Activated naive CD4-positive, alpha-beta T cell treated with anti-CD3 and anti-CD28 coated beads, Interleukin-2, amount 50 U/mL, for 24 hours (primary cell): Measurements from ENCODE around the gene RBM8A.
A peak's percentile ranks its signal among the peaks of the same experiment; 100 is the strongest.

Source experiments
- H3K27ac Mint-ChIP-seq: one replicate; pipeline ENCODE4 v1.8.0; 2021; ENCODE audit warnings: mild to moderate bottlenecking, mixed read lengths
- H3K27me3 Mint-ChIP-seq: one replicate; pipeline ENCODE4 v1.8.0; 2021; ENCODE audit warnings: mixed read lengths
- H3K36me3 Mint-ChIP-seq: one replicate; pipeline ENCODE4 v1.8.0; 2021; ENCODE audit warnings: mixed read lengths
- H3K4me1 Mint-ChIP-seq: one replicate; pipeline ENCODE4 v1.8.0; 2021; ENCODE audit warnings: mixed read lengths
- H3K4me3 Mint-ChIP-seq: one replicate; pipeline ENCODE4 v1.8.0; 2021; ENCODE audit warnings: mild to moderate bottlenecking, mixed read lengths
- H3K9me3 Mint-ChIP-seq: one replicate; pipeline ENCODE4 v1.8.0; 2021; ENCODE audit warnings: mixed read lengths

The RBM8A gene

GRCh38 chr1:145884675-145885074 is 42.6 kb downstream of the RBM8A start:
- Mint-ChIP-seq H3K4me1 (peaks cover 13% of the 10 kb centered on the region), H3K27ac (no peak overlapping the region), H3K4me3 (peak overlapping the region; percentile 80), H3K36me3 (no peaks in the 10 kb centered on the region), H3K9me3 (no peaks in the 10 kb centered on the region), H3K27me3 (peaks cover 13% of the 10 kb centered on the region)

GRCh38 chr1:145879775-145880174 is 47.5 kb downstream of the RBM8A start:
- peaks cover 2% of the 10 kb centered on the region for H3K4me1 Mint-ChIP-seq
- no peak overlapping the region for H3K27ac Mint-ChIP-seq

GRCh38 chr1:145878724-145879123 is 48.6 kb downstream of the RBM8A start:
- no peaks in the 10 kb centered on the region for H3K4me1 Mint-ChIP-seq
- H3K36me3 Mint-ChIP-seq = no peaks in the 10 kb centered on the region
- H3K27ac Mint-ChIP-seq = no peak overlapping the region
- peaks cover 5% of the 10 kb centered on the region for H3K27me3 Mint-ChIP-seq
- H3K4me3 Mint-ChIP-seq = no peak overlapping the region
- H3K9me3 Mint-ChIP-seq = no peaks in the 10 kb centered on the region

More at GRCh38 chr1:145879775-145880174, 47.5 kb downstream of the RBM8A start:
- H3K4me3 Mint-ChIP-seq = no peak overlapping the region
- H3K9me3 Mint-ChIP-seq = no peaks in the 10 kb centered on the region
- H3K27me3 Mint-ChIP-seq = peaks cover 8% of the 10 kb centered on the region
- H3K36me3 Mint-ChIP-seq = no peaks in the 10 kb centered on the region

DNA sequence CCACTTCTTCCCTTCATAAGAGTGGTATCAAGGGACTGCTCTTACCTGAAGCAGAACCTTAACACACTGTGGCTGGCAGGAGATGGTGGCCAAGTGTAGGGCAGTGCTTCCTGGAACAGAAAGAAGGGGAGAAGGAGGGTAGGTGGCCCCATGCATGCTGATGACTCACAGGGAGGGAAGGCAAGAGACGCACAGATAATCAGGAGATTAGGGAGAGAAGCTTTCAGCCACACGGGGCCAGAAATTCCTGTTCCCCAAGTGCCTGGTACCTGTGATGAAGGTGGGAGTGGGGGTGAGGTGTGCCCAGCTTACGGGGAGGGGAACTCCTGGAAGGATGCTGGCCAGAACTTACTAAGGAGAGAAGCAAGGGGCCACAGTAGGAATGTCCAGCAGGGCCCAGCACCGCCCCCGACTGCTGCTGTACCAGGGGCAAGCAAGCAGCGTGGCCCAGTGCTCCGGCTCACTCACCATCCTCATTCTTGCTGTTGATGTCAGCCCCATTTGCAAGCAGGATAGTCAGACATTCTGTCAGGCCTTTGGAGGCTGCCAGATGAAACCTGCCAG is 49.3 kb downstream of the RBM8A start:
- H3K27me3 Mint-ChIP-seq = peaks cover 1% of the 10 kb centered on the region
- H3K9me3 Mint-ChIP-seq = no peaks in the 10 kb centered on the region
- no peak overlapping the region for H3K27ac Mint-ChIP-seq
- peaks cover 2% of the 10 kb centered on the region for H3K4me1 Mint-ChIP-seq
- H3K4me3 Mint-ChIP-seq = no peak overlapping the region
- H3K36me3 Mint-ChIP-seq = no peaks in the 10 kb centered on the region

GRCh38 chr1:145874646-145875045 is 52.6 kb downstream of the RBM8A start:
- H3K27ac Mint-ChIP-seq = no peak overlapping the region
- no peak overlapping the region for H3K4me3 Mint-ChIP-seq
- no peaks in the 10 kb centered on the region for H3K27me3 Mint-ChIP-seq
- no peaks in the 10 kb centered on the region for H3K9me3 Mint-ChIP-seq
- no peaks in the 10 kb centered on the region for H3K36me3 Mint-ChIP-seq
- H3K4me1 Mint-ChIP-seq = peaks cover 18% of the 10 kb centered on the region

GRCh38 chr1:145871994-145872924 is 55.0 kb downstream of the RBM8A start:
- Mint-ChIP-seq H3K4me3 (peak overlapping the region; percentile 80), H3K9me3 (no peaks in the 10 kb centered on the region), H3K4me1 (peaks cover 18% of the 10 kb centered on the region), H3K27ac (no peak overlapping the region), H3K27me3 (no peaks in the 10 kb centered on the region), H3K36me3 (no peaks in the 10 kb centered on the region)
